Kidney (tissue), 14 donors: ENCODE data around the gene ARSJ. TPM values are rescaled to one million over a fixed set of nuclear protein-coding genes. Genes with fewer than 3 reads are reported as not detected.

Experiments
- DNase-seq, 5 donors: peaks; one replicate each; pipeline ENCODE4 v3.0.0-alpha.2; 2013 to 2020
- FAIRE-seq: peaks from 2 replicates; lab custom pipeline; 2012; peaks lifted over from hg19 to GRCh38; lab: Jason Lieb, UNC
- H3K27ac ChIP-seq, 2 donors: one replicate each; pipeline ENCODE4 v1.7.0; 2013; ENCODE audit warnings: low read depth in 2 of 2, low read length in 2 of 2, inconsistent platforms in 1 of 2
- H3K27me3 ChIP-seq: one replicate; pipeline ENCODE4 v1.7.1; 2013; ENCODE audit warnings: low read length, inconsistent platforms; ENCODE audit not compliant: control insufficient read depth, insufficient read depth
- H3K36me3 ChIP-seq, 3 donors: one replicate each; pipeline versions ENCODE4 v1.7.0 to v1.7.1; 2013; ENCODE audit warnings: low read length in 3 of 3, control low read depth in 1 of 3, inconsistent platforms in 1 of 3; ENCODE audit not compliant: insufficient read depth in 3 of 3, control insufficient read depth in 2 of 3
- H3K4me1 ChIP-seq, 3 donors: one replicate each; pipeline versions ENCODE4 v1.7.0 to v1.7.1; 2013; ENCODE audit warnings: low read length in 3 of 3, inconsistent platforms in 1 of 3, low read depth in 1 of 3; ENCODE audit not compliant: control insufficient read depth in 2 of 3, insufficient read depth in 2 of 3
- H3K4me3 ChIP-seq, 3 donors: one replicate each; pipeline versions ENCODE4 v1.7.0 to v1.8.1; 2013; ENCODE audit warnings: low read length in 3 of 3, control low read depth in 1 of 3, inconsistent platforms in 1 of 3
- H3K9ac ChIP-seq, 3 donors: one replicate each; pipeline versions ENCODE4 v1.7.0 to v1.7.1; 2013; ENCODE audit warnings: low read length in 3 of 3, control low read depth in 1 of 3, inconsistent platforms in 1 of 3
- H3K9me3 ChIP-seq, 3 donors: one replicate each; pipeline versions ENCODE4 v1.7.0 to v1.7.1; 2013; ENCODE audit warnings: low read length in 3 of 3, control low read depth in 1 of 3, inconsistent platforms in 1 of 3; ENCODE audit not compliant: control insufficient read depth in 2 of 3, insufficient read depth in 1 of 3
- CTCF ChIP-seq: IDR thresholded peaks from 3 replicates; pipeline ENCODE4 v1.5.1; 2012; ENCODE audit warnings: mild to moderate bottlenecking, moderate library complexity, borderline replicate concordance; ENCODE audit not compliant: insufficient read depth; ENCODE audit errors: extremely low read depth
- intact Hi-C: fragments of 100-400 bp; cut with DNase I; formaldehyde crosslinking; loops from one replicate; pipeline ENCODE4 v1.11.1; 2022
- polyA plus RNA-seq: library from polyadenylated mRNA; stranded (reverse); fragments of 350-450 nt; fragmentation: Illumina TruSeq; extraction: RNeasy Lipid Tissue Mini Kit (QIAGEN cat#74804); gene quantifications from one replicate; pipeline ENCODE4 v1.2.3, GENCODE V29; 2014; ENCODE audit warnings: low read depth, low replicate concordance; ENCODE audit not compliant: insufficient read depth
- total RNA-seq: library from RNA; stranded (reverse); fragmentation: NEBNext Ultra II Directional; extraction: Animal tissue kit (Norgen Biotek cat#: 25700); gene quantifications from one replicate; pipeline ENCODE4 v1.2.1, GENCODE V29; 2021
- donor health status: control.
- donor health status: control.
- donor health status: control.
- donor health status: control.
- donor health status: control.
- donor health status: DM: yes; HTN: yes; CAD: no.
- donor health status: Normal renal cell carcinoma (clear cell type).

Gene ARSJ
- total and polyA plus RNA-seq, 2 donors from 2014 or later = 3.6 to 16.7 TPM

- TF ChIP-seq CTCF = no peak
- H3K9ac ChIP-seq = no peak overlapping the region
- H3K9me3 ChIP-seq = no peaks in the 10 kb centered on the region
- FAIRE-seq (no peak), DNase-seq (no peak)
- H3K4me1 ChIP-seq = peaks cover 0 to 9% (median 2%) of the 10 kb centered on the region in 3 donors
- H3K27ac ChIP-seq = no peak overlapping the region
- H3K4me3 ChIP-seq = no peak overlapping the region
- intact Hi-C loops = no loop called here
- no peaks in the 10 kb centered on the region for H3K36me3 ChIP-seq
- no peaks in the 10 kb centered on the region for H3K27me3 ChIP-seq
Observed at GRCh38 chr4:113919145-113919544, 60.3 kb downstream of the ARSJ start.

GRCh38 chr4:113908829-113909228 is 70.6 kb downstream of the ARSJ start:
- Histone ChIP-seq H3K4me1 (no peaks in the 10 kb centered on the region), H3K27ac (no peak overlapping the region), H3K27me3 (no peaks in the 10 kb centered on the region), H3K36me3 (no peaks in the 10 kb centered on the region), H3K4me3 (no peak overlapping the region), H3K9me3 (no peaks in the 10 kb centered on the region), H3K9ac (no peak overlapping the region)
- intact Hi-C loops = no loop called here
- DNase-seq (no peak), FAIRE-seq (no peak)
- no peak for TF ChIP-seq CTCF

- H3K36me3 ChIP-seq = no peaks in the 10 kb centered on the region
- no peak overlapping the region for H3K4me3 ChIP-seq
- DNase-seq = no peak
- TF ChIP-seq CTCF = no peak
- no peaks in the 10 kb centered on the region for H3K9me3 ChIP-seq
- no peaks in the 10 kb centered on the region for H3K27me3 ChIP-seq
- peaks cover 0 to 4% (median 0%) of the 10 kb centered on the region in 3 donors for H3K4me1 ChIP-seq
- no peak for FAIRE-seq
- no peak overlapping the region for H3K9ac ChIP-seq
- H3K27ac ChIP-seq = no peak overlapping the region
- intact Hi-C loops = no loop called here
Observed at GRCh38 chr4:113907559-113907958, 71.9 kb downstream of the ARSJ start.

GRCh38 chr4:113905301-113905700 is 74.1 kb downstream of the ARSJ start:
- H3K27ac ChIP-seq = no peak overlapping the region
- FAIRE-seq (no peak), DNase-seq (no peak)
- H3K27me3 ChIP-seq = no peaks in the 10 kb centered on the region
- intact Hi-C loops = no loop called here
- H3K36me3 ChIP-seq = peaks cover 0 to 2% (median 0%) of the 10 kb centered on the region in 3 donors
- H3K4me3 ChIP-seq = no peak overlapping the region
- no peak for TF ChIP-seq CTCF
- H3K9me3 ChIP-seq = no peaks in the 10 kb centered on the region
- peaks cover 0 to 6% (median 0%) of the 10 kb centered on the region in 3 donors for H3K4me1 ChIP-seq
- no peak overlapping the region for H3K9ac ChIP-seq
